Measurements from ENCODE around the gene CXCL5.
"Not testable (repeated sequence)": the region's sequence is repeated elsewhere in the genome, so short reads cannot be mapped to it uniquely, and the experiment has no call there.

The CXCL5 gene

DNA sequence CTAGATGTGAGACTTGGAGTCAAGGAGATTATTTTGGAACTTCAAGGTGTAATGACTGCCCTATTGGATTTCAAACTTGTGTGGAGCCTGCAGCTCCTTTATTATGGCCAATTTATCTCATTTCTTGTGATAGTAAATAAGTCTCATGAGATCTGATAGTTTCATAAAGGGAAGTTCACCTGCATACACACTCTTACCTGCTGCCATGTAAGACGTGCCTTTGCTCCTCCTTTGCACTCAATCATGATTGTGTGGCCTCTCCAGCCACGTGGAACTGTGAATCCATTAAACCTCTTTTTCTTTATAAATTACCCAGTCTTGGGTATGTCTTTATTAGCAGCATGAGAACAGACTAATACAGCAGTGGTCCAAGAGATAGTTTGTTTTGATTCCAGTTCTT lies 35.8 kb downstream of the CXCL5 start:
- TF ChIP-seq, protein P1, sequence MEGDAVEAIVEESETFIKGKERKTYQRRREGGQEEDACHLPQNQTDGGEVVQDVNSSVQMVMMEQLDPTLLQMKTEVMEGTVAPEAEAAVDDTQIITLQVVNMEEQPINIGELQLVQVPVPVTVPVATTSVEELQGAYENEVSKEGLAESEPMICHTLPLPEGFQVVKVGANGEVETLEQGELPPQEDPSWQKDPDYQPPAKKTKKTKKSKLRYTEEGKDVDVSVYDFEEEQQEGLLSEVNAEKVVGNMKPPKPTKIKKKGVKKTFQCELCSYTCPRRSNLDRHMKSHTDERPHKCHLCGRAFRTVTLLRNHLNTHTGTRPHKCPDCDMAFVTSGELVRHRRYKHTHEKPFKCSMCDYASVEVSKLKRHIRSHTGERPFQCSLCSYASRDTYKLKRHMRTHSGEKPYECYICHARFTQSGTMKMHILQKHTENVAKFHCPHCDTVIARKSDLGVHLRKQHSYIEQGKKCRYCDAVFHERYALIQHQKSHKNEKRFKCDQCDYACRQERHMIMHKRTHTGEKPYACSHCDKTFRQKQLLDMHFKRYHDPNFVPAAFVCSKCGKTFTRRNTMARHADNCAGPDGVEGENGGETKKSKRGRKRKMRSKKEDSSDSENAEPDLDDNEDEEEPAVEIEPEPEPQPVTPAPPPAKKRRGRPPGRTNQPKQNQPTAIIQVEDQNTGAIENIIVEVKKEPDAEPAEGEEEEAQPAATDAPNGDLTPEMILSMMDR (IDR thresholded peaks at IDR 0.05; ENCODE audit: borderline replicate concordance, insufficient read depth, low read depth, low read length), result no peak
- H3K4me3 ChIP-seq (ENCODE audit: low read depth, low read length), result no peak overlapping the region

DNA sequence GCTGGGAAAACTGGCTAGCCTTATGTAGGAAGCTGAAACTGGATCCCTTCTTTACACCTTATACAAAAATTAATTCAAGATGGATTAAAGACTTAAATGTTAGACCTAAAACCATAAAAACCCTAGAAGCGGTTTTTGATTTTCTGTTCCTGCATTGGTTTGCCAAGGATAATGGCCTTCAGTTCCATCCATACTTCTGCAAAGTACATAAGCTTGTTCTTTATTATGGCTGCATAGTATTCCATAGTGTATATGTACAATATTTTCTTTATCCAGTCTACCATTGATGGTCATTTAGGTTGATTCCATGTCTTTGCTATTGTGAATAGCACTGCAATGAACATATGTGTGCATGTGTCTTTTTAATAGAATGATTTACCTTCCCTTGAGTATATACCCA lies 39.4 kb downstream of the CXCL5 start:
- H3K4me3 ChIP-seq (ENCODE audit: low read depth, low read length), result not testable (repeated sequence)

DNA sequence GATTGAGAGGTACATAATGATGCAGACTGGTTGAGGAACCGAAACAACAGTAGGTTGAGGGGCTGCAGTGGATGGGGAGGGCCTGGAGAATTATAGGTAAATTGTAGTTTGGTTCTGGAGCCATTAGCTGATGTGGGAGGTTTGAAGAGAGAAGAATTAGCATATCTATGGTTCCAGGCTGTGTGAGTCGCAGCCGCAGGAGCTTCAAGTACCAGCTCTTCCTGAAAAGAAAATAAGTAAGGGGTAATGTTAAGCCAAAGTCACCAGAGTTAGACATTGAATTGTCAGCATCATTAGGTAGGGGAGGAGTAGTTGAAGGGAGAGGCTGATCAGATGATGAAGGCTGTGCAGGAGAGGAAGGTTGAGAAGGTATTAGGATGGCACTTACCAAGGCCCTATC lies 46.1 kb downstream of the CXCL5 start:
- TF ChIP-seq, protein P1 (IDR thresholded peaks at IDR 0.05; ENCODE audit: borderline replicate concordance, insufficient read depth, low read depth, low read length), result no peak
- H3K4me3 ChIP-seq (ENCODE audit: low read depth, low read length), result no peak overlapping the region

DNA sequence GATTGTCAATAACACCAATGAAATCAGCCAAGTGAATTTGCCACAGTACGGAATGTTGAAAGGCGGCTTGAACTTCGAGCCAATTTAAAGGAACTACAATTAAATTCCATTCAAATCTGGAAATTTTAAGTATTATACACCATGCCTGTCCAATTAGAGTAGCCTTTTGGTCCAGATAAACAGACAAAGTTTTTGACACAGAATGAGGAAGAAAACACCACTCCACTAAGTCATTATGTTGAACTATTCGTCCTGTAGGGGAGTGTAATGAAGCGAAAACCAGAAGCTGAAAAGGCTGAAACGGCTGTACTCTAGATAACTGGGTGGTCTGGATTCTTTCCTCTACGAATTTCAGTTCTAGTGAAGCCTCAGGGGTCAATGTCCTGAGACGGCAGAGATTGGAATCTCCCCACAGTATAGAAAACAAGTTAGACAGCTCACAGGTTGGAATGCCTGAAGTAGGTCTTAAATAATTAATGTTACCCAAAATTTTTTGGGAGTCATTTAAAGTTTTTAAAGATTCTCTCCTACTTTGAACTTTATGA lies 48.0 kb downstream of the CXCL5 start:
- H3K4me3 ChIP-seq (ENCODE audit: low read depth, low read length), result not testable (repeated sequence)

DNA sequence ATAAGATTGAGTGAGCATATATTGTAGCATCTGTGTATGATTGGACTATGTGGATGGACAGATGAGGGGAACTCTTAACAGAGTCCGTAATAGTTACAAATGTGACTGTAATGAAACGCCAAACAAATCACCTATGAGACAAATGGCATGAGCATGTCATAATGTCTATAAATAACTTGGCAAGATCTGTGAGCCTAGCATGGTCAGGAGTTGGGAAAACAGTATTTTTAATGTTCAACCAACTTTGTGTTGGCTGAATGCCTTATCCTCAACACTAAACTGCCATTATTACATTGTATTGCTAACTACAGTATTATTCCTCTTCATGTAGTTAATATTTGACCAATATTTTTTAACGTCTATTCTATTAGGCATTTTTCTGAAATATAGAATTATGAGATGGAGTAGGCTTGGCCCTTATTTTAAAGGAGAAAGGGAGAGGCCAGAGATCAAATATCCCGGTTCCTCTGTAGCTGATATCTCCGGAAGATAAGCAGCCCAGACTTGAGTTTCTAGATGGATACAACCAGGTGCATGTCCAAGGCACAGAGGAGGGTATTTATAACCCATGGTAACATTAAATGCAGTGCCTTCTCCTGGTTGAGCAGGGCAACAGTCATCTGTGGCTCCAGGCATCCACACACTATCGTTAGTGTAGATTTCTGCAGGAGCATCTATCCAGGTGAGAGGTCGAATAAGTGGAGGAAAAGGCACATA lies 49.3 kb downstream of the CXCL5 start:
- H3K4me3 ChIP-seq (ENCODE audit: low read depth, low read length), result no peak overlapping the region
- TF ChIP-seq, protein P1 (IDR thresholded peaks at IDR 0.05; ENCODE audit: borderline replicate concordance, insufficient read depth, low read depth, low read length), result no peak

DNA sequence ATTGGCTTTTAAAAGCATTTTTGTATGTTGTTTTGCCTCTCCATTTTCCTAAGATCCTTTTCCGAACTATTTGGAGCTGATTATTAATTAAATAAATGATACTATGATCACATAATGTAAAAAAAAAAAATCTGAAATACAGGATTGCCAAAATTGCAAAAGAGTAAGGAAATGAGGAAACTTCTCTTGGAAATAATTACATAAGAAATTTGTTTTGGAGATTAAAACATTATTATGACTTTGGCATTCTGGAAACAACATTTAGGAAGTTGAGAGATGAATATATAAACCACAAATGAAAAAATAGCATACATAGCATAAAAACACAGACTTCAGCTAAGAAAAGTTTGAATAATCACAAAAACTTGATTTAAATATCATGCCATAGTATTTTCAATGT lies 50.2 kb downstream of the CXCL5 start:
- TF ChIP-seq, protein P1 (IDR thresholded peaks at IDR 0.05; ENCODE audit: borderline replicate concordance, insufficient read depth, low read depth, low read length), result no peak
- H3K4me3 ChIP-seq (ENCODE audit: low read depth, low read length), result no peak overlapping the region

DNA sequence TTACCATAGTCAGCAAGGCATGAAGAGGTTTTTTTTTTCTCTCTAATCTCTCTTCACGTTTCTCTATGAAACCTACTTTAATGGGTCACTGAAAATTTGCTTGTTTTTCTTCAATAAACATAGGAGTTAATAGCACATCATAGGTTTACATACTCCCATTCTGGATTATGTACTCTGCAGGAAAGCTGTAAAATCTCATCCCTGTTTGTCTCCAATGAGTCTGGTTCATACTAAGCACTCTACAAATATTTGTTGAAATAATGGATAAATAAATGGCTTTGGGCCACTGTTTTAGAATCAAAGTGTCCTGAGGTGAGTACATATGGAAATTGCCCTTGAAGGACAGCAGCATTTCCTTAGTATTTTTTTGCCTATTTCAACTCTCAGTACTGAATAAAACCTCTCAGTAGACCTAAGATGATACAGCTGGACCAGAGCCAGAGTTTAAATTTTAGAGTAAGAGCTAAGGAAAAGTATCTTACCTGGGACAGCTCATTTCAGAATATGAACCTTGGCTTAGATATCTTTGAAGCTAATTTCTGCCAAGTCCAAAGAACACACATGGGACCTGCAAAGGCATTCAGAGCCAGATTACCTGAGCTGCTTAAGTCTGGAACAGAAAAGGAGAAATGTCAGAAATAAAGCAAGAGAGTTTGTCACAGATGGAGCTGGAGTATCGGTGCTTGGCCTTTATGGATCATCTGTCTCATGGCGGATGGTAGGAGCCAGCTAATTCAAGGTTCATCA lies 51.1 kb downstream of the CXCL5 start:
- H3K4me3 ChIP-seq (ENCODE audit: low read depth, low read length), result no peak overlapping the region
- TF ChIP-seq, protein P1 (IDR thresholded peaks at IDR 0.05; ENCODE audit: borderline replicate concordance, insufficient read depth, low read depth, low read length), result no peak
